Spinal cord (tissue), 10 donors: ENCODE results near the gene LMOD2. TPM values are rescaled to one million over a fixed set of nuclear protein-coding genes. Genes with fewer than 3 reads are reported as not detected.

Experiments used
- DNase-seq, 6 donors: peaks; one replicate each; pipeline versions ENCODE4 v3.0.0 to v3.0.0-alpha.2; 2013 to 2015; ENCODE audit warnings: low spot score in 6 of 6, low read depth in 4 of 6
- H3K27ac ChIP-seq: one replicate; pipeline ENCODE4 v1.5.1; 2013; ENCODE audit warnings: low read depth, low read length, control low read depth
- H3K27me3 ChIP-seq: one replicate; pipeline ENCODE4 v1.6.1; 2013; ENCODE audit warnings: low read length; ENCODE audit not compliant: control insufficient read depth, insufficient read depth
- H3K36me3 ChIP-seq: one replicate; pipeline ENCODE4 v1.6.1; 2013; ENCODE audit warnings: low read length; ENCODE audit not compliant: control insufficient read depth, insufficient read depth
- H3K4me1 ChIP-seq: one replicate; pipeline ENCODE4 v1.6.1; 2013; ENCODE audit warnings: low read length; ENCODE audit not compliant: control insufficient read depth, insufficient read depth
- H3K4me3 ChIP-seq: one replicate; pipeline ENCODE4 v1.5.1; 2013; ENCODE audit warnings: low read depth, low read length, control low read depth
- H3K9me3 ChIP-seq: one replicate; pipeline ENCODE4 v1.6.1; 2013; ENCODE audit warnings: low read length; ENCODE audit not compliant: control insufficient read depth, insufficient read depth
- WGBS: methylation state at CpG from one replicate; pipeline ENCODE4 v1.1.5; 2013; ENCODE audit warnings: missing lambda C conversion rate; ENCODE audit not compliant: insufficient coverage; 5-methylcytosine and 5-hydroxymethylcytosine counted together
- polyA plus RNA-seq, 2 donors: library from polyadenylated mRNA; unstranded; fragments of 120-200 nt; gene quantifications; one replicate each; pipeline ENCODE4 v1.2.1, GENCODE V29; 2013; ENCODE audit not compliant: insufficient read length in 2 of 2
- total RNA-seq, 2 donors: library from RNA; depleted of rRNA in 1 of 2; stranded (reverse); fragments of 120-200 nt in 1 of 2; fragments of >200 nt in 1 of 2; gene quantifications; one replicate each; pipeline versions ENCODE4 v1.2.3 to v1.2.4, GENCODE V29; 2013 to 2014
- donor health status: healthy.

The LMOD2 gene
- total and polyA plus RNA-seq, 4 donors: 0.14 TPM; not detected in 3

- no peak overlapping the region for H3K27ac ChIP-seq
- H3K9me3 ChIP-seq: no peaks in the 10 kb centered on the region
- WGBS: no CpG with 5 or more reads among the region's 6 CpGs
- H3K27me3 ChIP-seq: no peaks in the 10 kb centered on the region
- no peaks in the 10 kb centered on the region for H3K4me1 ChIP-seq
- no peak overlapping the region for H3K4me3 ChIP-seq
- DNase-seq: no peak
- H3K36me3 ChIP-seq: no peaks in the 10 kb centered on the region
Observed at GRCh38 chr7:123653162-123653561, 2.5 kb upstream of the LMOD2 start.

GRCh38 chr7:123656544-123657303 lies 1.1 kb downstream of the LMOD2 start:
- 90% methylated on average over 2 of the region's 6 CpGs for WGBS
- Histone ChIP-seq H3K36me3 (no peaks in the 10 kb centered on the region), H3K27ac (no peak overlapping the region), H3K27me3 (no peaks in the 10 kb centered on the region), H3K9me3 (no peaks in the 10 kb centered on the region), H3K4me1 (no peaks in the 10 kb centered on the region), H3K4me3 (no peak overlapping the region)
- no peak for DNase-seq

- WGBS: 100% methylated on average over 1 of the region's 1 CpG
- no peaks in the 10 kb centered on the region for H3K36me3 ChIP-seq
Observed at GRCh38 chr7:123657304-123657685, 1.6 kb downstream of the LMOD2 start.

GRCh38 chr7:123658023-123658422 lies 2.4 kb downstream of the LMOD2 start:
- H3K9me3 ChIP-seq: no peaks in the 10 kb centered on the region
- H3K4me3 ChIP-seq: no peak overlapping the region

More at GRCh38 chr7:123657304-123657685, 1.6 kb downstream of the LMOD2 start:
- no peak for DNase-seq
- Histone ChIP-seq H3K4me1 (no peaks in the 10 kb centered on the region), H3K27me3 (no peaks in the 10 kb centered on the region), H3K9me3 (no peaks in the 10 kb centered on the region), H3K27ac (no peak overlapping the region), H3K4me3 (no peak overlapping the region)

GRCh38 chr7:123660514-123661354 lies 5.1 kb downstream of the LMOD2 start:
- Histone ChIP-seq H3K36me3 (no peaks in the 10 kb centered on the region), H3K9me3 (no peaks in the 10 kb centered on the region), H3K27me3 (no peaks in the 10 kb centered on the region), H3K4me3 (no peak overlapping the region), H3K27ac (no peak overlapping the region), H3K4me1 (no peaks in the 10 kb centered on the region)
- 72% methylated on average over 7 of the region's 8 CpGs for whole genome bisulfite sequencing
- DNase-seq: no peak

More at GRCh38 chr7:123658023-123658422, 2.4 kb downstream of the LMOD2 start:
- DNase-seq: no peak
- 80% methylated on average over 2 of the region's 6 CpGs for WGBS
- no peaks in the 10 kb centered on the region for H3K36me3 ChIP-seq
- no peaks in the 10 kb centered on the region for H3K27me3 ChIP-seq
- no peak overlapping the region for H3K27ac ChIP-seq
- no peaks in the 10 kb centered on the region for H3K4me1 ChIP-seq

GRCh38 chr7:123661765-123662164 lies 6.1 kb downstream of the LMOD2 start:
- no peak for DNase-seq
- Histone ChIP-seq H3K36me3 (no peaks in the 10 kb centered on the region), H3K4me1 (no peaks in the 10 kb centered on the region), H3K9me3 (no peaks in the 10 kb centered on the region), H3K4me3 (no peak overlapping the region), H3K27ac (no peak overlapping the region), H3K27me3 (no peaks in the 10 kb centered on the region)
- WGBS: 86% methylated on average over 1 of the region's 1 CpG

GRCh38 chr7:123662293-123662692 lies 6.6 kb downstream of the LMOD2 start:
- 93% methylated on average over 15 of the region's 15 CpGs for WGBS
- H3K27ac ChIP-seq: no peak overlapping the region
- H3K4me1 ChIP-seq: no peaks in the 10 kb centered on the region
- H3K27me3 ChIP-seq: no peaks in the 10 kb centered on the region
- no peak for DNase-seq
- H3K4me3 ChIP-seq: no peak overlapping the region
- no peaks in the 10 kb centered on the region for H3K36me3 ChIP-seq
- no peaks in the 10 kb centered on the region for H3K9me3 ChIP-seq

GRCh38 chr7:123662755-123663154 lies 7.1 kb downstream of the LMOD2 start:
- no peaks in the 10 kb centered on the region for H3K9me3 ChIP-seq
- DNase-seq: no peak
- H3K27me3 ChIP-seq: no peaks in the 10 kb centered on the region
- no peak overlapping the region for H3K4me3 ChIP-seq
- H3K27ac ChIP-seq: no peak overlapping the region
- no CpG with 5 or more reads among the region's 3 CpGs for WGBS
- no peaks in the 10 kb centered on the region for H3K36me3 ChIP-seq
- no peaks in the 10 kb centered on the region for H3K4me1 ChIP-seq

GRCh38 chr7:123663200-123663599 lies 7.5 kb downstream of the LMOD2 start:
- no peaks in the 10 kb centered on the region for H3K27me3 ChIP-seq
- no peaks in the 10 kb centered on the region for H3K9me3 ChIP-seq
- H3K27ac ChIP-seq: no peak overlapping the region
- WGBS: 93% methylated on average over 3 of the region's 6 CpGs
- H3K4me1 ChIP-seq: no peaks in the 10 kb centered on the region
- DNase-seq: no peak
- H3K36me3 ChIP-seq: no peaks in the 10 kb centered on the region
- no peak overlapping the region for H3K4me3 ChIP-seq
